OCI-LY7 (cell line): ENCODE results near the gene FRMPD2.

Experiments used
- EZH2phosphoT487 ChIP-seq: fragments of 200-600 bp; sonication (generic); IDR thresholded peaks from 2 replicates; pipeline ENCODE4 v1.6.1; 2018; ENCODE audit warnings: low read depth, borderline replicate concordance, mild to moderate bottlenecking, mixed run types, antibody characterized with exemption, low read length, moderate library complexity, mixed read lengths
- TF ChIP-seq, protein P1 (sequence below): fragments of 200-600 bp; sonication (generic); conservative IDR thresholded peaks from 2 replicates; pipeline ENCODE4 v1.5.1; 2014; ENCODE audit warnings: mild to moderate bottlenecking, antibody characterized with exemption, low read length, moderate library complexity, mixed read lengths

DNA sequence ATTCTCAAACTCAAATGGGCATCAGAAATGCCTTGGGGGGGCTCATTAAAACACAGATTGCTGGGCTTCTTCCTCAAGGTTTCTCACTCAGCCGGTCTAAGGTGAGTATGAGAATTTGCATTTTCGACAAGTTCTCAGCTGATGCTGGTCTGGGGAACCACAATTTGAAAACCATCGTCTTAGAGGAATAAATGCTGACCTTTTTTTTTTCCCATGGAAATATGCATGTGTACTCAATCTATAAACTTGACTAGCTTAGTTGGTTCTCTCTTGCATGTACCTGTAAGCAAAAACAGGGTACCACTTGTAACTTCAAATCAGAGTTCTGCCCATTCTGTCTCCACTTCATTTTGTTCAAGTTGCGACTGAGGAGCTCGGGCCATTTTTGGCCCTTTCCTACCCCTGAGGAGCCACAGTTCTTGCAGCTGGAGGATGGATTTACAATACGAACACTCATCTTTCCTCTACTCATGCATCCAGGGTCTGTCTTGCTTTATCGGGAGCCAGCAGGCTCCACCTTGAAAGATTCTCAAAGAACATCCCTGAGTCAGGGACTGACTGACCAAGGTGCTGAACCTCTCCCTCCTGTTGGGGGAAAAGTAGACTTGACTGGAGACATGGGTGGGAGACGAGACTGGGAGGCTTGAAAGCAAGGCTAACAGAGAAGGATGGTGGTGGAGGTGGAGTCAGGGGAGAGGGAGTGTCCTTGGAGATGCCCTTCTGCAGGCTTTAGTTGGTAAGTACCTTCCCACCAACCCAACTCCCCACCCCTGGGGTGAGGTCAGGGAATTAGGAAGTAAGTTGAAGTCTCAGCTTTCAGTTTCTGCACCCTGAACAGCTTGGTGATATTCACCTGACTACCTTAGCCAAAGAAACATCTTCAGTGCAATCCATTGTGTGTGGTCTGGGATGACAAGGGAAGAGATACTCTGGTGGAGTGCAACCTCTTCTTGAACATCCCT is 28.3 kb upstream of the FRMPD2 start:
- TF ChIP-seq, protein P1, sequence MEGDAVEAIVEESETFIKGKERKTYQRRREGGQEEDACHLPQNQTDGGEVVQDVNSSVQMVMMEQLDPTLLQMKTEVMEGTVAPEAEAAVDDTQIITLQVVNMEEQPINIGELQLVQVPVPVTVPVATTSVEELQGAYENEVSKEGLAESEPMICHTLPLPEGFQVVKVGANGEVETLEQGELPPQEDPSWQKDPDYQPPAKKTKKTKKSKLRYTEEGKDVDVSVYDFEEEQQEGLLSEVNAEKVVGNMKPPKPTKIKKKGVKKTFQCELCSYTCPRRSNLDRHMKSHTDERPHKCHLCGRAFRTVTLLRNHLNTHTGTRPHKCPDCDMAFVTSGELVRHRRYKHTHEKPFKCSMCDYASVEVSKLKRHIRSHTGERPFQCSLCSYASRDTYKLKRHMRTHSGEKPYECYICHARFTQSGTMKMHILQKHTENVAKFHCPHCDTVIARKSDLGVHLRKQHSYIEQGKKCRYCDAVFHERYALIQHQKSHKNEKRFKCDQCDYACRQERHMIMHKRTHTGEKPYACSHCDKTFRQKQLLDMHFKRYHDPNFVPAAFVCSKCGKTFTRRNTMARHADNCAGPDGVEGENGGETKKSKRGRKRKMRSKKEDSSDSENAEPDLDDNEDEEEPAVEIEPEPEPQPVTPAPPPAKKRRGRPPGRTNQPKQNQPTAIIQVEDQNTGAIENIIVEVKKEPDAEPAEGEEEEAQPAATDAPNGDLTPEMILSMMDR, result no peak
- no peak for TF ChIP-seq EZH2phosphoT487
